CD14-positive monocyte (primary cell): ENCODE results near the gene PLXDC2. TPM values are rescaled to one million over a fixed set of nuclear protein-coding genes. Genes with fewer than 3 reads are reported as not detected.
A peak's percentile ranks its signal among the peaks of the same experiment; 100 is the strongest.

Experiments used
- DNase-seq, 3 donors: peaks; one replicate each; pipeline ENCODE4 v3.0.0-alpha.2; 2011 to 2022
- H2AFZ ChIP-seq: 2 replicates; pipeline ENCODE4 v1.6.0; 2012; ENCODE audit warnings: mild to moderate bottlenecking, low read depth, low read length, inconsistent platforms; ENCODE audit not compliant: insufficient read depth, poor library complexity, severe bottlenecking
- H3K27ac ChIP-seq, 2 donors: 1 replicate in 1 of 2; 2 replicates in 1 of 2; pipeline ENCODE4 v1.5.1; 2012 to 2013; ENCODE audit warnings: low read length in 2 of 2, control low read depth in 1 of 2, inconsistent platforms in 1 of 2, low read depth in 1 of 2, mild to moderate bottlenecking in 1 of 2
- H3K27me3 ChIP-seq, 2 donors: one replicate each; pipeline versions ENCODE4 v1.6.0 to v1.6.1; 2011 to 2013; ENCODE audit warnings: low read length in 2 of 2; ENCODE audit not compliant: control insufficient read depth in 2 of 2, insufficient read depth in 2 of 2
- H3K36me3 ChIP-seq, 2 donors: replicated peaks in 1 of 2; 1 replicate in 1 of 2; 2 replicates in 1 of 2; pipeline versions ENCODE4 v1.5.1 to v1.6.1; 2012 to 2013; ENCODE audit warnings: low read length in 2 of 2, control low read depth in 1 of 2, inconsistent platforms in 1 of 2, mild to moderate bottlenecking in 1 of 2; ENCODE audit not compliant: insufficient read depth in 2 of 2, control insufficient read depth in 1 of 2
- H3K4me1 ChIP-seq, 2 donors: 1 replicate in 1 of 2; 2 replicates in 1 of 2; pipeline versions ENCODE4 v1.5.1 to v1.6.1; 2012 to 2013; ENCODE audit warnings: low read length in 2 of 2, control low read depth in 1 of 2, inconsistent platforms in 1 of 2, mild to moderate bottlenecking in 1 of 2, moderate library complexity in 1 of 2; ENCODE audit not compliant: insufficient read depth in 2 of 2, control insufficient read depth in 1 of 2
- H3K4me2 ChIP-seq: replicated peaks from 2 replicates; pipeline ENCODE3; 2012; ENCODE audit warnings: low read length, moderate library complexity, mild to moderate bottlenecking; ENCODE audit not compliant: poor library complexity, severe bottlenecking; ENCODE audit errors: extremely low read depth
- H3K4me3 ChIP-seq, 3 experiments: fragments of 200-600 bp in 1 of 3; sonication (generic) in 1 of 3; replicated peaks in 1 of 3; 1 replicate in 2 of 3; 2 replicates in 1 of 3; pipeline ENCODE4 v1.5.1; 2011 to 2013; ENCODE audit warnings: low read length in 3 of 3, mild to moderate bottlenecking in 3 of 3, control low read depth in 2 of 3, low read depth in 2 of 3, inconsistent platforms in 1 of 3, moderate library complexity in 1 of 3
- H3K79me2 ChIP-seq: 2 replicates; pipeline ENCODE4 v1.6.0; 2012; ENCODE audit warnings: mild to moderate bottlenecking, control low read depth, inconsistent platforms, low read length, moderate library complexity; ENCODE audit not compliant: insufficient read depth
- H3K9ac ChIP-seq: 2 replicates; pipeline ENCODE4 v1.6.0; 2017; ENCODE audit warnings: low read length, mild to moderate bottlenecking; ENCODE audit not compliant: insufficient read depth, poor library complexity, severe bottlenecking
- H3K9me3 ChIP-seq, 2 donors: replicated peaks in 1 of 2; 1 replicate in 1 of 2; 2 replicates in 1 of 2; pipeline versions ENCODE4 v1.5.1 to v1.6.1; 2012 to 2013; ENCODE audit warnings: low read length in 2 of 2, control low read depth in 1 of 2; ENCODE audit not compliant: control insufficient read depth in 1 of 2, insufficient read depth in 1 of 2
- H4K20me1 ChIP-seq: 2 replicates; pipeline ENCODE4 v1.6.0; 2012; ENCODE audit warnings: mild to moderate bottlenecking, low read length, control low read depth, moderate library complexity; ENCODE audit not compliant: insufficient read depth
- H3K27ac Mint-ChIP-seq, 7 donors: one replicate each; pipeline ENCODE4 v1.8.0; 2020; ENCODE audit warnings: mild to moderate bottlenecking in 7 of 7, mixed read lengths in 7 of 7, moderate library complexity in 6 of 7, inconsistent platforms in 2 of 7
- H3K27me3 Mint-ChIP-seq, 3 donors: one replicate each; pipeline ENCODE4 v1.8.0; 2021 to 2022; ENCODE audit warnings: low read depth in 3 of 3, mild to moderate bottlenecking in 3 of 3, mixed read lengths in 3 of 3, moderate library complexity in 3 of 3, inconsistent platforms in 1 of 3
- H3K36me3 Mint-ChIP-seq, 2 donors: one replicate each; pipeline ENCODE4 v1.8.0; 2020; ENCODE audit warnings: mixed read lengths in 2 of 2, inconsistent platforms in 1 of 2, mild to moderate bottlenecking in 1 of 2
- H3K4me1 Mint-ChIP-seq: one replicate; pipeline ENCODE4 v1.8.0; 2020; ENCODE audit warnings: mild to moderate bottlenecking, mixed read lengths
- H3K4me3 Mint-ChIP-seq, 2 donors: one replicate each; pipeline ENCODE4 v1.8.0; 2020; ENCODE audit warnings: mild to moderate bottlenecking in 2 of 2, mixed read lengths in 2 of 2, moderate library complexity in 1 of 2
- H3K9me3 Mint-ChIP-seq, 7 donors: one replicate each; pipeline ENCODE4 v1.8.0; 2020 to 2022; ENCODE audit warnings: mixed read lengths in 7 of 7, mild to moderate bottlenecking in 6 of 7, moderate library complexity in 6 of 7, inconsistent platforms in 2 of 7
- CTCF ChIP-seq: fragments of 200-600 bp; IDR thresholded peaks from one replicate; pipeline ENCODE4 v1.8.0; 2022; ENCODE audit warnings: antibody characterized with exemption, mild to moderate bottlenecking
- WGBS: methylation state at CpG from one replicate; pipeline ENCODE4 v1.1.5; 2013; ENCODE audit warnings: missing lambda C conversion rate; ENCODE audit not compliant: insufficient coverage; 5-methylcytosine and 5-hydroxymethylcytosine counted together
- intact Hi-C, 2 donors: fragments of 100-400 bp; cut with micrococcal nuclease; formaldehyde crosslinking; loops; one replicate each; pipeline versions ENCODE4 v1.15.0 to v1.15.1; 2023
- polyA plus RNA-seq, 3 donors: library from polyadenylated mRNA; depleted of rRNA in 1 of 3; unstranded in 2 of 3; stranded (reverse) in 1 of 3; fragments of 300-500 nt in 2 of 3; fragments of >200 nt in 1 of 3; fragmentation: Illumina TruSeq in 2 of 3; gene quantifications; 1 replicate in 2 of 3; 2 replicates in 1 of 3; pipeline ENCODE4 v1.2.3, GENCODE V29; 2012 to 2021

The PLXDC2 gene
- polyA plus RNA-seq, 3 donors: 37.5 to 128 (median 93.6) TPM

- peaks cover 5% of the 10 kb centered on the region for H3K4me1 Mint-ChIP-seq
- H3K9ac ChIP-seq: no peak overlapping the region
- H3K36me3 Mint-ChIP-seq: peaks cover 23 to 44% of the 10 kb centered on the region in 2 donors
- H3K9me3 Mint-ChIP-seq: peaks cover 0 to 4% (median 0%) of the 10 kb centered on the region in 7 donors
- intact Hi-C loops: no loop called here
- no peak for TF ChIP-seq CTCF
- no peak overlapping the region for H3K4me3 Mint-ChIP-seq
- H3K9me3 ChIP-seq: no peaks in the 10 kb centered on the region
- no peak overlapping the region for H3K4me3 ChIP-seq
- H3K4me2 ChIP-seq: no peak overlapping the region
- H3K4me1 ChIP-seq: no peaks in the 10 kb centered on the region
- H2AFZ ChIP-seq: no peak overlapping the region
- no peak overlapping the region for H3K27ac ChIP-seq
- WGBS: no CpG with 5 or more reads among the region's 5 CpGs
- H3K27me3 Mint-ChIP-seq: no peaks in the 10 kb centered on the region
- H3K36me3 ChIP-seq: peaks cover 0 to 31% of the 10 kb centered on the region in 2 donors
- peaks cover 63% of the 10 kb centered on the region for H4K20me1 ChIP-seq
- H3K79me2 ChIP-seq: no peaks in the 10 kb centered on the region
- no peak for DNase-seq
- no peak overlapping the region for H3K27ac Mint-ChIP-seq
- H3K27me3 ChIP-seq: no peaks in the 10 kb centered on the region
Measured at GRCh38 chr10:20115894-20116293, 299.7 kb downstream of the PLXDC2 start.

- Mint-ChIP-seq H3K4me1 (peaks cover 5% of the 10 kb centered on the region), H3K27ac (peak overlapping the region in 1 of 7 donors; percentile 14), H3K9me3 (peaks cover 0 to 4% (median 2%) of the 10 kb centered on the region in 7 donors), H3K36me3 (peaks cover 30 to 40% of the 10 kb centered on the region in 2 donors), H3K4me3 (no peak overlapping the region), H3K27me3 (no peaks in the 10 kb centered on the region)
- no peak for DNase-seq
- H3K4me3 ChIP-seq: no peak overlapping the region
- no peaks in the 10 kb centered on the region for H3K79me2 ChIP-seq
- intact Hi-C loops: no loop called here
- no peak overlapping the region for H2AFZ ChIP-seq
- TF ChIP-seq CTCF: no peak
- no peaks in the 10 kb centered on the region for H3K4me1 ChIP-seq
- H3K9me3 ChIP-seq: no peaks in the 10 kb centered on the region
- no peak overlapping the region for H3K4me2 ChIP-seq
- H3K27me3 ChIP-seq: no peaks in the 10 kb centered on the region
- peaks cover 0 to 21% of the 10 kb centered on the region in 2 donors for H3K36me3 ChIP-seq
- no peak overlapping the region for H3K9ac ChIP-seq
- peaks cover 57% of the 10 kb centered on the region for H4K20me1 ChIP-seq
- no peak overlapping the region for H3K27ac ChIP-seq
- WGBS: no CpG with 5 or more reads among the region's 2 CpGs
Measured at GRCh38 chr10:20117471-20117870, 301.2 kb downstream of the PLXDC2 start.
